Measurements from ENCODE around the gene RSPH10B.
"Not testable (repeated sequence)": the region's sequence is repeated elsewhere in the genome, so short reads cannot be mapped to it uniquely, and the experiment has no call there.

The RSPH10B gene

DNA sequence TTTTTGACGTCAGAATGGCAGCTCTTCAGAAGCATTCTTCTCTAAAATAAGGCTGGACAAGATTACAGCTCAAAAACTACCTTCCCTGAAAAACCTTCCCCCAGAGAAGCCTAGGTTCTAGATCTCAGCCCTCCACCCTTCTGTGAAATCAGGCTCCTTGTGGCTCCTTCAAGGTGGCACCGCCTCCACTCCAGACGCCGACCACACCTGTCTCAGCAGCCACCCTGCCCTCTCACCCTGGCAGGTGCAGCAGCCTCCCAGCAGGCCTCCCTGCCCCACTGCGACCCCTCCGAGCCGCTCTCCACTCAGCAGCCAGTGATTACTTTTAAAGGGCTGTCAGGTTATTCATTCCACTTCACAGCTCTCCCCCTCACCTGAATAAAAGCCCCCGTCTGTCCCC is 3.1 kb upstream of the RSPH10B start:
- H3K4me3 Mint-ChIP-seq; H3K27me3 Mint-ChIP-seq; H3K4me1 Mint-ChIP-seq (ENCODE audit: low read depth); H3K36me3 Mint-ChIP-seq (ENCODE audit: low read depth); intact Hi-C loops (cut with micrococcal nuclease); H3K27ac Mint-ChIP-seq; H3K9me3 Mint-ChIP-seq: not testable (repeated sequence)

- H3K9me3 Mint-ChIP-seq; H3K4me1 Mint-ChIP-seq (ENCODE audit: low read depth); H3K36me3 Mint-ChIP-seq (ENCODE audit: low read depth); H3K4me3 Mint-ChIP-seq; intact Hi-C loops (cut with micrococcal nuclease); H3K27me3 Mint-ChIP-seq; H3K27ac Mint-ChIP-seq: not testable (repeated sequence)
Observed at GRCh38 chr7:5963810-5964209, 6.7 kb downstream of the RSPH10B start.

- H3K4me1 Mint-ChIP-seq (ENCODE audit: low read depth); H3K4me3 Mint-ChIP-seq; H3K27ac Mint-ChIP-seq; H3K9me3 Mint-ChIP-seq; intact Hi-C loops (cut with micrococcal nuclease); H3K27me3 Mint-ChIP-seq; H3K36me3 Mint-ChIP-seq (ENCODE audit: low read depth): not testable (repeated sequence)
Observed at GRCh38 chr7:5963205-5963604, 7.3 kb downstream of the RSPH10B start.

DNA sequence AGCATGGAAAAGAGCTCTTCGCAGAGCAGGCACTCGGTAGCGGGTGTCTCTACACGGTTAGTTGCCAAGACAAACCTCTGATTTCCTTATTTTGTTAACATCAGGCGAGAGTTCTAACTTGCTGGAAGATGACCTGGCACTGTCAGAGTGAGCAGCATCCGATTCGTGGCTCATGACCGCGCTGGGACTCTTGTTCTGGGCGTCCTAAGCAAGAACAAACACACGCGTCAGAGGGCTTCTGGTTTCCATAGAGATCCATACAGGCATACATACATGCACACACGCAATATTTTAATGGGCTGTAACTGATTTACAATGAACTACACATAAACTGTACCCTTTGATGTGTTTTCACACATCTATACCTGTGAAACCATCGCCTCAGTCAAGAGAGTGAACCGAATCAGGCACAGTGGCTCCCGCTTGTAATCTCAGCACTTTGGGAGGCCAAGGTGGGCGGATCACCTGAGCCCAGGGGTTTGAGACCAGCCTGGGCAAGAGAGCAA is 35.5 kb downstream of the RSPH10B start:
- intact Hi-C loops (cut with micrococcal nuclease); H3K4me1 Mint-ChIP-seq (ENCODE audit: low read depth); H3K9me3 Mint-ChIP-seq; H3K27me3 Mint-ChIP-seq; H3K36me3 Mint-ChIP-seq (ENCODE audit: low read depth); H3K4me3 Mint-ChIP-seq; H3K27ac Mint-ChIP-seq: not testable (repeated sequence)

GRCh38 chr7:5931905-5932644 is 38.4 kb downstream of the RSPH10B start:
- intact Hi-C loops (cut with micrococcal nuclease); H3K27me3 Mint-ChIP-seq; H3K4me3 Mint-ChIP-seq; H3K9me3 Mint-ChIP-seq; H3K4me1 Mint-ChIP-seq (ENCODE audit: low read depth); H3K27ac Mint-ChIP-seq: not testable (repeated sequence)
- H3K36me3 Mint-ChIP-seq (ENCODE audit: low read depth): peaks cover 22% of the 10 kb centered on the region

- H3K9me3 Mint-ChIP-seq; H3K27me3 Mint-ChIP-seq; H3K4me3 Mint-ChIP-seq; H3K27ac Mint-ChIP-seq; intact Hi-C loops (cut with micrococcal nuclease); H3K4me1 Mint-ChIP-seq (ENCODE audit: low read depth): not testable (repeated sequence)
- peaks cover 28% of the 10 kb centered on the region for H3K36me3 Mint-ChIP-seq (ENCODE audit: low read depth)
Observed at GRCh38 chr7:5931250-5931649, 39.2 kb downstream of the RSPH10B start.

DNA sequence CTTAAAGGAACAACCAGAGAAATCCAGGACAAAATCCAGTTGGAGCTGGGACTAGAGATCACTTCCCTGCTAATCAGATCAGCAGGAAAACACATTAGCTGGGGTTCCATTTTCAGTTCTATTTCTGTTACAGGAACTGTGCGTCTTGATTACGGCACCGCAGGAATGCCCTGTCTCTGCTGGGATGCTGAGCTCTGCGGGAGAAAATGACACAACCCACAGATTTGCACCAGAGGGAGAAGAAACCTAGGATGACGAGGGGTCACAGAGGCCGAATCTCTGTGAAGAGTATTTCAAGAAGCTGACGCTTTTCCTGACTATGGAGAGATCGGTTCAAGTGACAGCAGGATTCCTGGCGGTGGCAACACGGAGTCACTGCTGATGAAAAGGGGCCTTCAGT is 40.2 kb downstream of the RSPH10B start:
- H3K9me3 Mint-ChIP-seq; H3K27me3 Mint-ChIP-seq; intact Hi-C loops (cut with micrococcal nuclease); H3K4me1 Mint-ChIP-seq (ENCODE audit: low read depth); H3K27ac Mint-ChIP-seq; H3K4me3 Mint-ChIP-seq: not testable (repeated sequence)
- peaks cover 28% of the 10 kb centered on the region for H3K36me3 Mint-ChIP-seq (ENCODE audit: low read depth)

- H3K4me3 Mint-ChIP-seq; H3K27ac Mint-ChIP-seq; intact Hi-C loops (cut with micrococcal nuclease); H3K9me3 Mint-ChIP-seq; H3K4me1 Mint-ChIP-seq (ENCODE audit: low read depth); H3K27me3 Mint-ChIP-seq: not testable (repeated sequence)
- H3K36me3 Mint-ChIP-seq (ENCODE audit: low read depth): peaks cover 25% of the 10 kb centered on the region
Observed at GRCh38 chr7:5926263-5926870, 44.1 kb downstream of the RSPH10B start.

- H3K27me3 Mint-ChIP-seq; H3K27ac Mint-ChIP-seq; intact Hi-C loops (cut with micrococcal nuclease); H3K4me3 Mint-ChIP-seq; H3K4me1 Mint-ChIP-seq (ENCODE audit: low read depth); H3K9me3 Mint-ChIP-seq: not testable (repeated sequence)
- H3K36me3 Mint-ChIP-seq (ENCODE audit: low read depth): peaks cover 20% of the 10 kb centered on the region
Observed at GRCh38 chr7:5924630-5925029, 45.9 kb downstream of the RSPH10B start.

GRCh38 chr7:5924180-5924579 is 46.3 kb downstream of the RSPH10B start:
- H3K4me1 Mint-ChIP-seq (ENCODE audit: low read depth): not testable (repeated sequence)

DNA sequence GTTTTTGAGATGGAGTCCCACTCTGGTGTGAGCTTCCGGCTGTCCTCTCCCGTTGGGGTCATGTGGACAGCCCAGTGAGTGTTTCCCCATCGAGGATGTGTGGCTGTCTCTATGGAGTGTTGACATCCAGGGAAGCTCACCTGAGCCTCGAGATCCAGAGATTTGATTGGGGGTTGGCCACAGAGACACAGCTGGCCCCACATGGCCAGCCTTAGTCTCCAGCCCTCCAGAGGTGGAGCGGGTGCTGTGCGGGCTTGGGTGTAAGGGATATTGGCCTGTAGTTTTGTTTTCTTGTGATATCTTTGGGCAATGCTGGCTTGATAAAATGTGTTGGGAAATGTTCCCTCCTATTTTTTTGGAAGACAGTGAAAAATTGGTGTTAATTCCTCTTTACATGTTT is 54.0 kb downstream of the RSPH10B start:
- H3K27ac Mint-ChIP-seq; H3K4me1 Mint-ChIP-seq (ENCODE audit: low read depth); H3K27me3 Mint-ChIP-seq; H3K4me3 Mint-ChIP-seq; intact Hi-C loops (cut with micrococcal nuclease); H3K9me3 Mint-ChIP-seq: not testable (repeated sequence)
- H3K36me3 Mint-ChIP-seq (ENCODE audit: low read depth): peaks cover 22% of the 10 kb centered on the region

More at GRCh38 chr7:5924180-5924579, 46.3 kb downstream of the RSPH10B start:
- intact Hi-C loops (cut with micrococcal nuclease); H3K27ac Mint-ChIP-seq; H3K9me3 Mint-ChIP-seq; H3K27me3 Mint-ChIP-seq; H3K4me3 Mint-ChIP-seq: not testable (repeated sequence)
- peaks cover 20% of the 10 kb centered on the region for H3K36me3 Mint-ChIP-seq (ENCODE audit: low read depth)

GRCh38 chr7:5908835-5909234 is 61.7 kb downstream of the RSPH10B start:
- intact Hi-C loops (cut with micrococcal nuclease); H3K9me3 Mint-ChIP-seq; H3K4me3 Mint-ChIP-seq; H3K27me3 Mint-ChIP-seq; H3K4me1 Mint-ChIP-seq (ENCODE audit: low read depth); H3K27ac Mint-ChIP-seq: not testable (repeated sequence)
- peaks cover 55% of the 10 kb centered on the region for H3K36me3 Mint-ChIP-seq (ENCODE audit: low read depth)

DNA sequence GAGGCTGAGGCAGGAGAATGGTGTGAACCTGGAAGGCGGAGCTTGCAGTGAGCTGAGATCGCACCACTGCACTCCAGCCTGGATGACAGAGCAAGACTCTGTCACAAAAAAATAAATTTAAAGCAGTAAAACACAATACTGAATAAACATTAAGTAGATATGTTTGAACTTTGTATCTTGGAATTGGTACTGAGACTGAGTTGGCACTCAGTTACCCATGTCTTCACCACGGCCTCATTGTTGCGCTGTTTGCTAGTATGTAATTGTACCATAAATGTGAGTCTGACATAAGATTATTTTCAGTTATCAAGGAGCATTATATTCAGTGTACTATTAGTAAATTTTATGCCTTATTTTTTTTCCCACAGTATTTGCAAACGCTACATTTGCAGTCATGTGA is 65.8 kb downstream of the RSPH10B start:
- H3K27me3 Mint-ChIP-seq: not testable (repeated sequence)
- peaks cover 57% of the 10 kb centered on the region for H3K36me3 Mint-ChIP-seq (ENCODE audit: low read depth)

GRCh38 chr7:5903002-5903401 is 67.5 kb downstream of the RSPH10B start:
- H3K27me3 Mint-ChIP-seq; H3K27ac Mint-ChIP-seq; intact Hi-C loops (cut with micrococcal nuclease); H3K4me3 Mint-ChIP-seq; H3K9me3 Mint-ChIP-seq; H3K4me1 Mint-ChIP-seq (ENCODE audit: low read depth): not testable (repeated sequence)
- peaks cover 45% of the 10 kb centered on the region for H3K36me3 Mint-ChIP-seq (ENCODE audit: low read depth)

More for the DNA sequence above, 65.8 kb downstream of the RSPH10B start:
- H3K27ac Mint-ChIP-seq; intact Hi-C loops (cut with micrococcal nuclease); H3K9me3 Mint-ChIP-seq; H3K4me1 Mint-ChIP-seq (ENCODE audit: low read depth); H3K4me3 Mint-ChIP-seq: not testable (repeated sequence)
